ENCODE results near the gene VCL.

DNA sequence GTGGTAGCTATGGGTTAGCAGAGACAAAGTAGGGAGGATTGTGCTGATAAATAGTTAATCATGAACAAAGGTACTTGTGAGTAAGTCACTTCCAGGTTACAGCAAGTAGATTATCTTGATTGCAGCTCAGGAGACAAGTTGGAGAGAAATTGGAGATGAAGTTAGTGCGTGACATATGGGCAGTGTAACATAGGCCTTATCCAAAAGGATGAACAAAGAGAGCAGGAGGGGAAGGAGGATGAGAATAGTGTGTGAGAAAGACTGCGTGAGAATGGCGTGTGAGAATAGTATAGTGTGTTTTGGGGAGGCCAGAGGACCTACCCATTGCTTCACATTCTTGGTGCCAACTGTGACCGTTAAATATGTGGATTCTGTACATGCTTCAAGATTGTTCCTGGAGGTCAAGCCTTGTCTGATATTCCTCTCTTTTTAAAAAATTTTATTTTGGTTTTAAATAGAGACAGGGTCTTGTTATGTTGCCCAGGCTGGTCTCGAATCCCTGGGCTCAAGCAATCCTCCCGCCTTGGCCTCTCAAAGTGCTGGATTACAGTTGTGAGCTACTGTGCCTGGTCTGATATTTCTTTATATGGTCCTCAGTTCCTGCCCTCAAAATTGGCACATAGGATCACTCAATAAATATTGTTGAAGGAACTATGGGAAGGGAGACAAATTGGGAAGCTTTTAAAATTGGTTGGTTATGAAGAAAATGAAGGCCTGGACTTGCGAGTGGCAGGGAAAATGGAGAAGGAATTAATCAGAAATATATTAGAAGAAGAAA is 3.2 kb downstream of the VCL start:
- TF ChIP-seq, protein P1, sequence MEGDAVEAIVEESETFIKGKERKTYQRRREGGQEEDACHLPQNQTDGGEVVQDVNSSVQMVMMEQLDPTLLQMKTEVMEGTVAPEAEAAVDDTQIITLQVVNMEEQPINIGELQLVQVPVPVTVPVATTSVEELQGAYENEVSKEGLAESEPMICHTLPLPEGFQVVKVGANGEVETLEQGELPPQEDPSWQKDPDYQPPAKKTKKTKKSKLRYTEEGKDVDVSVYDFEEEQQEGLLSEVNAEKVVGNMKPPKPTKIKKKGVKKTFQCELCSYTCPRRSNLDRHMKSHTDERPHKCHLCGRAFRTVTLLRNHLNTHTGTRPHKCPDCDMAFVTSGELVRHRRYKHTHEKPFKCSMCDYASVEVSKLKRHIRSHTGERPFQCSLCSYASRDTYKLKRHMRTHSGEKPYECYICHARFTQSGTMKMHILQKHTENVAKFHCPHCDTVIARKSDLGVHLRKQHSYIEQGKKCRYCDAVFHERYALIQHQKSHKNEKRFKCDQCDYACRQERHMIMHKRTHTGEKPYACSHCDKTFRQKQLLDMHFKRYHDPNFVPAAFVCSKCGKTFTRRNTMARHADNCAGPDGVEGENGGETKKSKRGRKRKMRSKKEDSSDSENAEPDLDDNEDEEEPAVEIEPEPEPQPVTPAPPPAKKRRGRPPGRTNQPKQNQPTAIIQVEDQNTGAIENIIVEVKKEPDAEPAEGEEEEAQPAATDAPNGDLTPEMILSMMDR (IDR thresholded peaks at IDR 0.05) = no peak
- no peak for TF ChIP-seq POLR2A (IDR thresholded peaks at IDR 0.05)
